Body of pancreas (tissue), 4 donors: ENCODE measurements around the gene SMIM17. TPM values are rescaled to one million over a fixed set of nuclear protein-coding genes. Genes with fewer than 3 reads are reported as not detected.

Experiments used
- ATAC-seq: fragments of 150-250 bp; one replicate; pipeline ENCODE4 v1.9.1; 2016
- DNase-seq, 4 donors: peaks; one replicate each; pipeline ENCODE4 v3.0.0-alpha.2; 2019
- H3K27ac ChIP-seq, 4 donors: fragments of 200-600 bp; sonication (generic); 1 replicate in 3 of 4; 2 replicates in 1 of 4; pipeline versions ENCODE4 v1.5.1 to v1.6.1; 2016 to 2019; ENCODE audit warnings: mild to moderate bottlenecking in 1 of 4, mixed read lengths in 1 of 4, moderate library complexity in 1 of 4
- H3K27me3 ChIP-seq, 2 donors: fragments of 200-600 bp; sonication (generic); one replicate each; pipeline ENCODE4 v1.6.0; 2016; ENCODE audit warnings: mild to moderate bottlenecking in 1 of 2
- H3K36me3 ChIP-seq, 2 donors: fragments of 200-600 bp; sonication (generic); replicated peaks in 1 of 2; 2 replicates each; pipeline ENCODE4 v1.5.1; 2016; ENCODE audit warnings: low read depth in 2 of 2; ENCODE audit not compliant: insufficient read depth in 1 of 2
- H3K4me1 ChIP-seq: fragments of 200-600 bp; sonication (generic); one replicate; pipeline ENCODE4 v1.6.0; 2016
- H3K4me3 ChIP-seq, 2 donors: fragments of 200-600 bp; sonication (generic); 1 replicate in 1 of 2; 2 replicates in 1 of 2; pipeline ENCODE4 v1.5.1; 2016 to 2019
- H3K9me3 ChIP-seq, 3 donors: fragments of 200-600 bp; sonication (generic); 1 replicate in 2 of 3; 2 replicates in 1 of 3; pipeline ENCODE4 v1.5.1; 2016
- POLR2A ChIP-seq, 3 donors: fragments of 450-650 bp; IDR thresholded peaks; one replicate each; pipeline ENCODE4 v1.6.1; 2016; ENCODE audit warnings: antibody characterized with exemption in 3 of 3, mild to moderate bottlenecking in 2 of 3
- WGBS, 2 donors: methylation state at CpG; one replicate each; pipeline ENCODE4 v1.1.5; 2017; 5-methylcytosine and 5-hydroxymethylcytosine counted together
- intact Hi-C: fragments of 100-400 bp; cut with DNase I; formaldehyde crosslinking; loops from one replicate; pipeline ENCODE4 v1.15.1; 2023
- total RNA-seq, 2 donors: library from RNA; depleted of rRNA; stranded (reverse); fragments of >200 nt; gene quantifications; one replicate each; pipeline ENCODE4 v1.1.0, GENCODE V29; 2016
- TF ChIP-seq, protein P1 (sequence below), 7 experiments: fragments of 450-650 bp in 4 of 7; fragments of 200-600 bp in 3 of 7; sonication (generic) in 3 of 7; IDR thresholded peaks; one replicate each; pipeline ENCODE4 v1.5.1; 2016 to 2019; ENCODE audit warnings: antibody characterized with exemption in 7 of 7

Gene SMIM17
- total RNA-seq, 2 donors from 2014 or later: not detected

DNA sequence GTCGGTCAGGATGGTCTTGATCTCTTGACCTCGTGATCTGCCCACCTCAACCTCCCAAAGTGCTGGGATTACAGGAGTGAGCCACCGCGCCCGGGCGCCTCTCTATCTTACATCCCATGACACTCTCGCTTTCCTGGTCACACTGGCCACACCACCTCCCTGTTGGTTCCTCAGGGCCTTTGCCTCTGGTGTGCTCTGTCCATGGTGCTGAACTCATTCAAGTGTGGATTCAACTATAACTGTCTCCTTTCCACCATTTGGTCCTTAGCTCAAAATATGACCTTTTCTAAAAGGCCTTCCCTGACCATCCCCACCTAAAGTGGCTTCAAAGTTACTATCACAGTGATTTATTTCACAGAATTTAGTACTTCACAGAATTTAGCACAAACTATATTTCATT is 3.7 kb upstream of the SMIM17 start:
- H3K27me3 ChIP-seq: peaks cover 0 to 8% of the 10 kb centered on the region in 2 donors
- 31 to 34% methylated on average over 7 of the region's 7 CpGs for WGBS, 2 donors
- DNase-seq (no peak), ATAC-seq (no peak)
- no peak overlapping the region for H3K4me3 ChIP-seq
- intact Hi-C loops: no loop called here
- no peaks in the 10 kb centered on the region for H3K4me1 ChIP-seq
- no peak overlapping the region for H3K27ac ChIP-seq
- no peaks in the 10 kb centered on the region for H3K36me3 ChIP-seq
- TF ChIP-seq, protein P1, sequence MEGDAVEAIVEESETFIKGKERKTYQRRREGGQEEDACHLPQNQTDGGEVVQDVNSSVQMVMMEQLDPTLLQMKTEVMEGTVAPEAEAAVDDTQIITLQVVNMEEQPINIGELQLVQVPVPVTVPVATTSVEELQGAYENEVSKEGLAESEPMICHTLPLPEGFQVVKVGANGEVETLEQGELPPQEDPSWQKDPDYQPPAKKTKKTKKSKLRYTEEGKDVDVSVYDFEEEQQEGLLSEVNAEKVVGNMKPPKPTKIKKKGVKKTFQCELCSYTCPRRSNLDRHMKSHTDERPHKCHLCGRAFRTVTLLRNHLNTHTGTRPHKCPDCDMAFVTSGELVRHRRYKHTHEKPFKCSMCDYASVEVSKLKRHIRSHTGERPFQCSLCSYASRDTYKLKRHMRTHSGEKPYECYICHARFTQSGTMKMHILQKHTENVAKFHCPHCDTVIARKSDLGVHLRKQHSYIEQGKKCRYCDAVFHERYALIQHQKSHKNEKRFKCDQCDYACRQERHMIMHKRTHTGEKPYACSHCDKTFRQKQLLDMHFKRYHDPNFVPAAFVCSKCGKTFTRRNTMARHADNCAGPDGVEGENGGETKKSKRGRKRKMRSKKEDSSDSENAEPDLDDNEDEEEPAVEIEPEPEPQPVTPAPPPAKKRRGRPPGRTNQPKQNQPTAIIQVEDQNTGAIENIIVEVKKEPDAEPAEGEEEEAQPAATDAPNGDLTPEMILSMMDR (IDR thresholded peaks at IDR 0.05): no peak
- TF ChIP-seq POLR2A (IDR thresholded peaks at IDR 0.05): no peak
- H3K9me3 ChIP-seq: peaks cover 0 to under 1% (median 0%) of the 10 kb centered on the region in 3 donors

DNA sequence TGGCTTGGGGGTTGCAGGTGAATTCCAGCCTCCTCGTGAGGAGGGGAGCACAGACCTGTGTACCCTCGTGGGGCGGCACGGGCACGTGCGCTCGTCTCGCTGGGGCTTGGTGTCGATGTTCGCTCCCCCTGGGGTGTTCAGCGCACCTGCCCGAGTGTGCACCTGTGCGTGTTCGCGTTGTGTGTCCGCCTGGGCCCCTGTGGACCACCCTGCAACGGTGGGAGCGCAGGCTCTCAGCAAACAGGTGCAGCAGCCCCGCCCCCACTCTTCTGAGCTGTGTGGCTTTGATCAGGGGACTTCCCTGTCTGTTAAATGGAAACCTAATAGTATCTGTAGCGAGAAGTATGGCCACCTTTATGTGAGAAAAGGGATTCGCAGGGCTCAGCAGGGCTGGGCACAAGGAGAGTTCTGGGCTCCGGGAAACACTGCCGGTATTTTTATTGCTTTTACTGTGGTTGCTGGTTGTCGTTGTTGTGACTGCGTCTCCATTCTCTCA is 549 bp downstream of the SMIM17 start:
- Histone ChIP-seq H3K4me1 (no peaks in the 10 kb centered on the region), H3K27ac (no peak overlapping the region), H3K27me3 (peaks cover 0 to 8% of the 10 kb centered on the region in 2 donors), H3K36me3 (no peaks in the 10 kb centered on the region), H3K9me3 (peaks cover 0 to 16% (median 0%) of the 10 kb centered on the region in 3 donors), H3K4me3 (no peak overlapping the region)
- intact Hi-C loops: no loop called here
- ATAC-seq (no peak), DNase-seq (no peak)
- TF ChIP-seq, protein P1 (IDR thresholded peaks at IDR 0.05): no peak
- no peak for TF ChIP-seq POLR2A (IDR thresholded peaks at IDR 0.05)
- 6 to 11% methylated on average over 17 to 25 of the region's 25 CpGs for WGBS, 2 donors

DNA sequence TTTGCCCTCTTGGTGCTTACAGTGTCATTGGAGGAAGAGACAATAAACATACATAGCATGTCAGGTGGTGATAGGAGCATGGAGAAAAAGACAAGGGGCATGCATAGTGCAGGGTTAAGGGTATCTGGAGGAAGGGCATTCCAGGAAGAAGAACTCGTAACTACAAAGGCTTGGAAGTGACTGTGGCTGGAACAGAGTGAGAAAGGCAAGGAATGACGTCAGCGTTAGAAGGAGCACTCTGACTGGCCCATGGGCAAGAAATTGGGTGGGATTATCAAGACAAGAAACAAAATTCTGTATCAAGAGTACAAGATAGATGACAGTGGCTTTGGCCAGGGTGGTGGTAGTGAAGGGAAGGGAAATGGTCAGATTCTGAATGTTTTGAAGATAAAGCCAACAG is 11.2 kb downstream of the SMIM17 start:
- DNase-seq (no peak), ATAC-seq (no peak)
- no peak overlapping the region for H3K27ac ChIP-seq
- no peaks in the 10 kb centered on the region for H3K27me3 ChIP-seq
- no peak overlapping the region for H3K4me3 ChIP-seq
- no peaks in the 10 kb centered on the region for H3K4me1 ChIP-seq
- no peaks in the 10 kb centered on the region for H3K9me3 ChIP-seq
- intact Hi-C loops: no loop called here
- 55 to 64% methylated on average over 3 of the region's 3 CpGs for WGBS, 2 donors
- no peak for TF ChIP-seq POLR2A (IDR thresholded peaks at IDR 0.05)
- TF ChIP-seq, protein P1 (IDR thresholded peaks at IDR 0.05): no peak
- no peaks in the 10 kb centered on the region for H3K36me3 ChIP-seq

DNA sequence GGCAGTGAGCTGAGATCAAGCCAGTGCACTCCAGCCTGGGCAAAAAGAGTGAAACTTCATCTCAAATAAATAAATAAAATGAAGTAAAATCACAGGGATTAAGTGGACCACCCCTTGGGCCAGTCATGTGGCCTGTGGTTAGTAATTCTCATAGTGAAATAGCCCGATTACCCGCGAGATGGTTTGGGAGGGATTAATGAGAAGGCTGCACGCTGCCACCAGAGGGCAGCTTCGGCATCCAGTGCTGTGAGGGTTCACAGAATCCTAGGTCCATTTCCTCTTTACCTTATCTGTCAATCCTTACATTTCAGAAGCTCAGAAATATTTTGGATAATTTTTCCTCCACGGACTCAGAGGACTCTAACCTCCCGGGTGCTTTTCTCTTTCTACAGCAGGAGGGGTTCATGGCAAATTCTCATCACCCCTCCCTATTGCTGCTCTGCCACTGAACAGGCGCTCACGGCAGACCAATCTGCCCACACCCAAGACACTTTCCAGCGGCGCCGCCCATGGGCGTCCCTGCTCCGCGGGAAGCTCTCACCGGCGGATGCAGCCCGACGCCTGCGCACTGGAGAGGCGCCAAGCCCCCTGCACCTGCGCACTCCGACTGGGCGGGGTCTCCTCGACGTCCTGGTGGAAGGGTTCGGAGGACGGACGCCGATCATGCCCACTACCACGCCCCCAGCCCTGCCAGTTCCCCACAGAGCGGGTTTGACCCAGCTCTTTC is 17.6 kb downstream of the SMIM17 start:
- Histone ChIP-seq H3K27me3 (no peaks in the 10 kb centered on the region), H3K36me3 (no peaks in the 10 kb centered on the region), H3K27ac (peak overlapping the region in 1 of 4 donors; percentile 35), H3K4me3 (no peak overlapping the region), H3K9me3 (peaks cover 0 to 6% (median 0%) of the 10 kb centered on the region in 3 donors), H3K4me1 (no peaks in the 10 kb centered on the region)
- peak in 3 of 4 donors; percentile 33 to 44 (median 37) for DNase-seq
- intact Hi-C loops: no loop called here
- TF ChIP-seq, protein P1 (IDR thresholded peaks at IDR 0.05): peak in 4 of 7 experiments; percentile 9 to 28 (median 18)
- no peak for TF ChIP-seq POLR2A (IDR thresholded peaks at IDR 0.05)
- ATAC-seq: no peak
- 11 to 23% methylated on average over 28 to 32 of the region's 32 CpGs for WGBS, 2 donors
